Bronchial epithelial cell (primary cell): ENCODE results near the gene FLNB. TPM values are rescaled to one million over a fixed set of nuclear protein-coding genes. Genes with fewer than 3 reads are reported as not detected.

Experiments
- DNase-seq: peaks from one replicate; pipeline ENCODE4 v3.0.0-alpha.2; 2010; ENCODE audit warnings: low read depth
- FAIRE-seq: peaks from 2 replicates; lab custom pipeline; 2011; peaks lifted over from hg19 to GRCh38; lab: Jason Lieb, UNC
- H3K27me3 ChIP-seq: 2 replicates; pipeline ENCODE4 v1.5.1; 2011; ENCODE audit warnings: low read length; ENCODE audit not compliant: control insufficient read depth, insufficient read depth
- H3K36me3 ChIP-seq: 2 replicates; pipeline ENCODE4 v1.5.1; 2011; ENCODE audit warnings: low read length; ENCODE audit not compliant: control insufficient read depth, insufficient read depth
- H3K4me3 ChIP-seq: 2 replicates; pipeline ENCODE4 v1.5.1; 2011; ENCODE audit warnings: mild to moderate bottlenecking, low read depth, low read length, control low read depth
- CTCF ChIP-seq: IDR thresholded peaks from 2 replicates; pipeline ENCODE4 v1.5.1; 2011; ENCODE audit warnings: mild to moderate bottlenecking, moderate library complexity, low read length, control low read depth, inconsistent platforms; ENCODE audit not compliant: insufficient read depth, severe bottlenecking
- total RNA-seq: library from RNA; depleted of rRNA; stranded (reverse); fragments of >200 nt; gene quantifications from 2 replicates; pipeline ENCODE4 v1.2.1, GENCODE V29; 2014

The FLNB gene
- total RNA-seq, 1 donor from 2014 or later: 822 TPM

GRCh38 chr3:58109752-58110151 lies 101.5 kb downstream of the FLNB start:
- no peak for TF ChIP-seq CTCF
- Histone ChIP-seq H3K27me3 (no peaks in the 10 kb centered on the region), H3K4me3 (no peak overlapping the region), H3K36me3 (peaks cover 33% of the 10 kb centered on the region)
- FAIRE-seq (peak; percentile 62), DNase-seq (peak; percentile 67)

- no peak for TF ChIP-seq CTCF
- DNase-seq (peak; percentile 76), FAIRE-seq (peak; percentile 60)
- Histone ChIP-seq H3K27me3 (no peaks in the 10 kb centered on the region), H3K36me3 (peaks cover 33% of the 10 kb centered on the region), H3K4me3 (no peak overlapping the region)
Observed at GRCh38 chr3:58111513-58112184, 103.4 kb downstream of the FLNB start.

- H3K4me3 ChIP-seq: no peak overlapping the region
- DNase-seq (no peak), FAIRE-seq (no peak)
- H3K36me3 ChIP-seq: peaks cover 35% of the 10 kb centered on the region
- TF ChIP-seq CTCF: no peak
- H3K27me3 ChIP-seq: no peaks in the 10 kb centered on the region
Observed at GRCh38 chr3:58112185-58112535, 103.9 kb downstream of the FLNB start.

GRCh38 chr3:58115175-58115574 lies 107.0 kb downstream of the FLNB start:
- no peak for DNase-seq
- no peak for TF ChIP-seq CTCF
- Histone ChIP-seq H3K36me3 (peaks cover 37% of the 10 kb centered on the region), H3K4me3 (no peak overlapping the region), H3K27me3 (no peaks in the 10 kb centered on the region)
- no peak for FAIRE-seq

- no peak for DNase-seq
- H3K36me3 ChIP-seq: peaks cover 46% of the 10 kb centered on the region
- FAIRE-seq: no peak
- H3K4me3 ChIP-seq: no peak overlapping the region
- no peak for TF ChIP-seq CTCF
- no peaks in the 10 kb centered on the region for H3K27me3 ChIP-seq
Observed at GRCh38 chr3:58116161-58116955, 108.1 kb downstream of the FLNB start.
